BLaER1 treated with 17β-estradiol and CSF1 and Interleukin-3, amounts not matched to agents 10 nM and 100 nM (cell line): ENCODE measurements around the gene IBA57.

ENCODE experiments used
- H3K27ac ChIP-seq, 11 experiments: shearing (Covaris generic); formaldehyde crosslinking; 2 replicates each; pipeline ENCODE4 v1.8.1; 2022
- H3K27me3 ChIP-seq, 11 experiments: shearing (Covaris generic); formaldehyde crosslinking; 2 replicates each; pipeline ENCODE4 v1.8.1; 2022
- H3K36me3 ChIP-seq, 11 experiments: shearing (Covaris generic); formaldehyde crosslinking; 2 replicates each; pipeline ENCODE4 v1.8.1; 2022
- H3K4me1 ChIP-seq, 10 experiments: shearing (Covaris generic); formaldehyde crosslinking; 2 replicates each; pipeline ENCODE4 v1.8.1; 2022
- H3K4me2 ChIP-seq, 11 experiments: shearing (Covaris generic); formaldehyde crosslinking; 2 replicates each; pipeline ENCODE4 v1.8.1; 2022
- H3K4me3 ChIP-seq, 10 experiments: shearing (Covaris generic); formaldehyde crosslinking; 2 replicates each; pipeline ENCODE4 v1.8.1; 2022
- H3K9ac ChIP-seq, 11 experiments: shearing (Covaris generic); formaldehyde crosslinking; 2 replicates each; pipeline ENCODE4 v1.8.1; 2022
- H3K9me3 ChIP-seq, 11 experiments: shearing (Covaris generic); formaldehyde crosslinking; replicated peaks in 1 of 11; 2 replicates each; pipeline ENCODE4 v1.8.1; 2022
- H4K20me1 ChIP-seq, 11 experiments: shearing (Covaris generic); formaldehyde crosslinking; 2 replicates each; pipeline ENCODE4 v1.8.1; 2022
- Cebpa-rat ChIP-seq, 11 experiments: shearing (Covaris generic); IDR thresholded peaks; 2 replicates each; pipeline ENCODE4 v1.8.1; 2022

IBA57 gene

DNA sequence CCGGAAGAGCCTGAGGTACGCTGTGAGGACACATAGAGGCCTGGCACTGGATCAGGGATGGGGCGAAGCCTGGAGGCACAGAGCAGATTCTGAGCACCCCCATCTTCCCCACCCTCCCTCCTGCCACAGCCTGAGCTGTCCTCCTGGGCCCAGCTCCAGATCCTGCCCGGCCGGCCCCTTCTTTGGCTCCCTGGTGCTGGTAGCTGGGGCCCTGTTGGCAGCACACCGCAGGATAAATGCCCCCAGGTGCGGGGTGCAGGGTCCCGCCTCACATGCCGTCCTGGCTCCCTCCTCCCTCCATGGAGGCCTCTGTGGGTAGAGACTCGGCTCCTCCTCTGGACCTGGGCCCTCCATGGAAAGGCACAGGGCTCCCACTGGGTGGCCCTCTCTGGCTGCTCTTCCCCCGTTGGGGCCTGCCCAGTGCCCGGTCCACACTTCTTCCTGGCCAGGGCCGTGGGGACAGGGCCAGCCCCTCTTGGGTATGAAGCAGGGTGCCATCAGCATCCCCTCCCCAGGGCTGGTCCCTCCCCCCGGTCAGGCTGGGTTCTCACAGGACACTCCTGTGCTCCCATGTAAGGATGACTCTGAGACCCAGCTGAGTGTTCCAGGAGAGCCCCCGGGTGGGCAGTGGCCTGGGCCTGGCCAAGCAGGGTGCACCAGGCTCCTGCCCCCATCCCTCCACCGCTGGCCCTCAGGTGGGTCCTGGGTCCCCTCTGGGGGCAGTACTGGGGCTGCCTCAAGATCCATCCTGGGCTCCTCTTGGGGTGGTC is 41.2 kb downstream of the IBA57 start:
- peaks cover 0 to 20% (median 0%) of the 10 kb centered on the region in 11 experiments; a peak in 5 of 22 replicates for H4K20me1 ChIP-seq
- H3K4me1 ChIP-seq = peaks cover 0 to 8% (median 0%) of the 10 kb centered on the region in 10 experiments; a peak in 4 of 20 replicates
- no peaks in the 10 kb centered on the region for H3K36me3 ChIP-seq
- no peak overlapping the region for H3K4me2 ChIP-seq
- H3K27ac ChIP-seq = no peak overlapping the region
- H3K9ac ChIP-seq = no peak overlapping the region
- no peaks in the 10 kb centered on the region for H3K27me3 ChIP-seq
- TF ChIP-seq Cebpa-rat (IDR thresholded peaks at IDR 0.05) = no peak
- H3K4me3 ChIP-seq = no peak overlapping the region
- H3K9me3 ChIP-seq = no peaks in the 10 kb centered on the region

DNA sequence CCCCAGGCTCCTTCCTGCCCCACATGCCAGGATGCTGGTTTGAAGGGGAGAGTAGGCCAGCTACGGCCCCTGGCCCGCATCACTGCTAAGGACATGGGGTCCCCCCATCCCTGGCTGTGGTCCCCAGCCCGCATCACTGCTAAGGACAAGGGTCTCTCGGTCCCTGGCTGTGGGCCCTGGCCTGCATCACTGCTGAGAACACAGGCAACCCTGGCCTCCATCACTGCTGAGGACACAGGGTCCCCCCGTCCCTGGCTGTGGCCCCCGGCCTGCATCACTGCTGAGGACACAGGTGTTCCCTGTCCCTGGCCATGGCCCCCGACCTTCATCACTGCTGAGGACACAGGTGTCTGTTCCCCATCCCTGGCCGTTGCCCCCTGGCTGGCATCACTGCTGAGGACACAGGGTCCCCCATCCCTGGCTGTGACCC is 41.8 kb downstream of the IBA57 start:
- no peaks in the 10 kb centered on the region for H3K27me3 ChIP-seq
- TF ChIP-seq Cebpa-rat (IDR thresholded peaks at IDR 0.05) = no peak
- H3K9me3 ChIP-seq = no peaks in the 10 kb centered on the region
- no peak overlapping the region for H3K4me2 ChIP-seq
- no peak overlapping the region for H3K9ac ChIP-seq
- no peak overlapping the region for H3K4me3 ChIP-seq
- H3K27ac ChIP-seq = no peak overlapping the region
- H3K36me3 ChIP-seq = no peaks in the 10 kb centered on the region
- H3K4me1 ChIP-seq = peaks cover 0 to 8% (median under 1%) of the 10 kb centered on the region in 10 experiments; a peak in 7 of 20 replicates
- peaks cover 0 to 26% (median 0%) of the 10 kb centered on the region in 11 experiments; a peak in 5 of 22 replicates for H4K20me1 ChIP-seq

DNA sequence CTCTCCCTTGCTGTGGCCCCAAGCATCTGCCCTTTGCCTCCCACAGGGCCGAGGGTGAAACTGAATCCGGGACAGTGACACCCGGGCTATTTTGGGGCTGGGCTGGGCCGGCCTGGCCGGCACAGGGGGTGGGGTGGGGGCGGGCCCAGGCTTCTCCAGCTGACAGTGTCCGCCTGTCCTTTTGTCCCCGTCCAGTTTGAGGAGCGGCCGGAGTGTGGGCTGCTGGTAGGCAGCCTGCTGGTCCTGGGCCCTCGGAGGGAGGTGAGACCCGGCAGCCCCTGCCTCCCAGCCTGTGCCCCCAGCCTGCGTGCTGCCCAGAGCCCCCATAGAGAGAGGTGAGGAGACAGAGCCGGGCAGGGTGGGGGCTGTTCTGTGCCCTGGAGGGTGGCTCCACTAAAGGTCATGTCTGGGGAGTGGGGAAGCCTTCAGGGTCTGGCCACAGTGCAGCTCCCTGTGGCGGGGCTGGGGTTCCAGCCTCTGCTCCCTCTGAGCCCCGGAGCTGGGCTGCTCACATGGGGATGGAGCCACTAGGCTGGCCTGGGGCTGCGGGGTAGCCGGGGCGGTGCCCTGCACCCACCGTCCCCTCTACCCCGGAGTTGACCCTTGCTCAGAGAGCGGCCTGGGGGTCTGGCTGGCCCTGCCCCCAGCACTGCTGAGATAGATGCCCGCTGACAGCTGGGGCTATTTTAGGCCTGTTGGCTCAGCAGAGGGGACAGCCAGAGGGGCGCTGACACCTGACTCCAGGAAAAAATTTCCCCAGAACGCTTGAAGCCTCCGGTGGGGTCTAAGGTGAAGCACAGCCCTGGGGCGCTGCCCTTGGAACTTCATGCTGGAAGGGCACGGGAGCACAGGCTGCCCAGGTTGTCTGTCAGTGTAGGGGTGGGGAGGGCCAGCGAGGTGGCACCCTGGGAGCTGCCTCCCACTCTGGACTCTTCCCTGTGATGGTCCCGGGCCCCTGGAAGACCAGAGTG is 42.5 kb downstream of the IBA57 start, which contains the start of gene OBSCN:
Gene OBSCN (plus strand): TSS at position 194 of the 971 bp plus-strand sequence. CDS start 3,740 bp downstream, outside the sequence.
- peaks cover 0 to 27% (median 0%) of the 10 kb centered on the region in 11 experiments; a peak in 5 of 22 replicates for H4K20me1 ChIP-seq
- TF ChIP-seq Cebpa-rat (IDR thresholded peaks at IDR 0.05) = no peak
- no peaks in the 10 kb centered on the region for H3K36me3 ChIP-seq
- peaks cover 0 to 9% (median 2%) of the 10 kb centered on the region in 10 experiments; a peak in 7 of 20 replicates for H3K4me1 ChIP-seq
- no peak within 1 kb of the TSS for H3K4me2 ChIP-seq
- H3K27ac ChIP-seq = no peak within 1 kb of the TSS
- no peak within 1 kb of the TSS for H3K4me3 ChIP-seq
- H3K9me3 ChIP-seq = no peaks in the 10 kb centered on the region
- no peak within 1 kb of the TSS for H3K9ac ChIP-seq
- H3K27me3 ChIP-seq = no peaks in the 10 kb centered on the region

DNA sequence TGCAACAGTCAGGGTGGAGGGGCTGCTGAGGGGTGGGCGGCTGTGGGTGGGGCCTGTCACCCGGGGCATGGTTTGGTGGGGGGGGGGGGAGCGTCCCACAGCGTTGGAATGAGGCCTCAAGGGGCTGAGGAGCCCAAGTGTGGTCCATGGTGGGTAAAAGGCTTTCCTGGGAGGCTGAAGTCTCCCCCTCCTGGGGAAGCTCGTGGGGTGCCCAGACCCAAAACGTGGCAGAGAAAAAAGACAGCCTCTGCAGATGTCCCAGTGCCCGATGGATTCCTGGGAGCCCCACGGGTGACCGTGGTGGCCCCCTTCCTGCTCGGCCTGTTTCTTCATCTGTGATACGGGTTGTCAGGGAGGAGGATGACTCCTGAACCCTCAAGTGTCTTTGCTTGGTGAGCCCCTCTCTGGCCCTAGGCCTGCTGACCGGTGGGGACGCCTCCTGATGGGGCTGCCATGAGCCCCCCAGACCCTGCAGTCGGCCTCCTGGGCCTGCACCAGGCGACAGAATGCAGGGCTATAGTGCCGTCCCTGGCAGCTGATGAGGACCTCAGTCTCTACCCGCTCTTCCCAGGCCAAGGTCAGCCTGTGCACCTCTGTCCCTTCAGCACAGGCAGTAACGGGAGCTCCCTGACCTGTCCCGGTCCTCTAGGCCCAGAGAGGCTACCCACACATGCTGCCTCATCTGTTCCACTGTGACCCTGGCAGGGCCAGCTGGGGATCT is 43.4 kb downstream of the IBA57 start:
- no peak overlapping the region for H3K4me3 ChIP-seq
- no peaks in the 10 kb centered on the region for H3K9me3 ChIP-seq
- no peak overlapping the region for H3K27ac ChIP-seq
- H3K4me2 ChIP-seq = no peak overlapping the region
- H3K36me3 ChIP-seq = no peaks in the 10 kb centered on the region
- peaks cover 1 to 11% (median 4%) of the 10 kb centered on the region in 10 experiments; a peak in 16 of 20 replicates for H3K4me1 ChIP-seq
- peaks cover 0 to 29% (median 1%) of the 10 kb centered on the region in 11 experiments; a peak in 11 of 22 replicates for H4K20me1 ChIP-seq
- H3K27me3 ChIP-seq = no peaks in the 10 kb centered on the region
- no peak overlapping the region for H3K9ac ChIP-seq
- no peak for TF ChIP-seq Cebpa-rat (IDR thresholded peaks at IDR 0.05)

DNA sequence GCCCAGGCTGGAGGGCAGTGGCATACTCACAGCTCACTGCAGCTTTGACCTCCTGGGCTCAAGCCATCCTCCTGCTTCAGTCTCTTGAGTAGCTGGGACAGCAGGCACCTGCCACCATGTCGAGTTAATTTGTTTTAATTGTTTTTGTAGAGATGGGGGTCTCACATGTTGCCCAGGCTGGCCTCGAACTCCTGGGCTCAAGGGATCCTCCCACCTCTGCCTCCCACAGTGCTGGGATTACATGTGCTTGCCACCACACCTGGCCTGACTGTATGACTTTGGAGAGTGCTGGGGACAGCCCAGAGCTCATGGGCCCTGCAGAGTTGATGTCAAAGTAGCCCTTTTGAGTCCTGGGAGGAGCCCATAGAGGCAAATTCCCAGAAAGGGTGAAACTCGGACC is 44.1 kb downstream of the IBA57 start:
- Histone ChIP-seq H3K9me3 (no peaks in the 10 kb centered on the region), H3K27ac (no peak overlapping the region), H3K36me3 (no peaks in the 10 kb centered on the region), H3K4me2 (no peak overlapping the region), H3K4me1 (peaks cover 5 to 18% (median 10%) of the 10 kb centered on the region in 10 experiments; a peak in 16 of 20 replicates), H3K4me3 (no peak overlapping the region), H3K9ac (no peak overlapping the region), H4K20me1 (peaks cover 0 to 35% (median 8%) of the 10 kb centered on the region in 11 experiments; a peak in 13 of 22 replicates), H3K27me3 (no peaks in the 10 kb centered on the region)
- no peak for TF ChIP-seq Cebpa-rat (IDR thresholded peaks at IDR 0.05)

DNA sequence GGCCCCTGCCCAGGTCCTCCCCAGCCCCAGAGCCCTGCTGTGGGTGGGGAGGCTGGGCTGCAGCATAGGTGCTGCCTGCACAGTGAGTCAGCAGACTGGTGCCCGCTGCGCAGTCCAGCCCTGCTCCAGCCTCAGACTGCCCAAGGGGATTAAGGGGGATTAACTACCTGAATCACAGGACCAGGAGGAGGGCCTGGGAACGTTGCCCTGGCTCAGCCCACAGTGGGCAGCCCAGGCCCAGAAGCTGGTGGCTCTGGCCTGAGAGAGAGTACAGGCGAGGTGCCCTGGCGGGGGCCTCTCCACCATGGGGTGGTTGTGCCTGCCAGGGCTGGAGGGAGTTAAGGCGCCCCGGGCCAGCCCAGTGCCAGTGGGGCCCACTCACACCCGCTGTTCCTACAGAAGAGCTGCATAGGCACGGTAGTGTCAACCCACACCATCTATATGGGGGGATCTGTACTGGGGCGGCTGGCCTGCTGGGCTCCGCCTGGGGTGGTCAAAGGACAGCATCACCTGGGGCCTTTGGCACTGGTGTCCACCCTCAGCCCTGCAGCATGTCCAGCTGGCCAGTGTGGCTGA is 44.6 kb downstream of the IBA57 start:
- H3K4me1 ChIP-seq = peaks cover 5 to 23% (median 14%) of the 10 kb centered on the region in 10 experiments; a peak in 16 of 20 replicates
- peaks cover 0 to 41% (median 8%) of the 10 kb centered on the region in 11 experiments; a peak in 13 of 22 replicates for H4K20me1 ChIP-seq
- no peak overlapping the region for H3K4me3 ChIP-seq
- no peak overlapping the region for H3K9ac ChIP-seq
- H3K27ac ChIP-seq = no peak overlapping the region
- no peaks in the 10 kb centered on the region for H3K27me3 ChIP-seq
- no peak for TF ChIP-seq Cebpa-rat (IDR thresholded peaks at IDR 0.05)
- no peak overlapping the region for H3K4me2 ChIP-seq
- H3K36me3 ChIP-seq = peaks cover 0 to 5% (median 0%) of the 10 kb centered on the region in 11 experiments; a peak in 4 of 22 replicates
- no peaks in the 10 kb centered on the region for H3K9me3 ChIP-seq

DNA sequence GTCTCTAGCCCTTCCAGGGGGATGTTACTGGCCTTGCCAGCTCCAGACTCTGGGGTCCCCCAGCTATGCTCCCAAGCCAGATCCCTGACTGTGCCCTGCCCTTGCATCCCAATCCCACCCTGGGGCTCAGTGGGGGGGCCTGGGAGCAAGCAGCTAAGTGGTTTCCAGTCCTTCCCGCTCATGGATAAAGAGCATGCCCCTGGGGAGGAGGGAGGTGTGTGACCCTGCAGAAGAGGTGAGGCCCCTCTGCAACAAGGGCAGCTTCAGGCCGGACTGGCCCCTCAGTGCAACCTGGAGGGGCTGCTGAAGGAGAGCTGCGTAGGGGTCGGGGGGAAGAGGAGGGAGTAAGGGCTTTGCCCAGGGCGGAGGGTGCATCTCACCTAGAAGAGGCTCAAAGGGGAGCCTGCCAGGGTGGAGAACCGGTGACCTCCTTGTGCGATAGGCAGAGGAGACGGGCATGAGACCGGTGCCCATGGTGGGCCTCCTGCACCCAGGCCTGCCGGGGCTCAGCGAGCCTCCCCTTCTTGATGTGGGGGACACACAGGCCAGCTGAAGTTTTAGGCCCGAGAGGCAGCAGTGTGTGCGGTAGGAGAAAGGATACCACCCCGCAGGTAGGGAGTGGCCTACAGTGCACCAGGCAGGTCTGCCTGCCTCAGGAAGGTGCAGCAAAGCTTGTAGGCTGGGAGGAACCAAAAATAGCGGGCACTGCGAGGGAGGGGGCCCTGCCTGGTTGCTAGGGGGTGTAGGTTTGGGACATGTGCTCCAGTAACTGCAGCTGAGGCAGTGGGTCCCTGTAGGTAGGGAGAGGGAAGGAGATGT is 45.3 kb downstream of the IBA57 start:
- peaks cover 0 to 12% (median 0%) of the 10 kb centered on the region in 11 experiments; a peak in 5 of 22 replicates for H3K36me3 ChIP-seq
- no peak for TF ChIP-seq Cebpa-rat (IDR thresholded peaks at IDR 0.05)
- H3K9me3 ChIP-seq = no peaks in the 10 kb centered on the region
- H3K27ac ChIP-seq = no peak overlapping the region
- H3K4me1 ChIP-seq = peaks cover 5 to 25% (median 11%) of the 10 kb centered on the region in 10 experiments; a peak in 16 of 20 replicates
- peaks cover 0 to 48% (median 8%) of the 10 kb centered on the region in 11 experiments; a peak in 13 of 22 replicates for H4K20me1 ChIP-seq
- no peak overlapping the region for H3K4me3 ChIP-seq
- H3K27me3 ChIP-seq = no peaks in the 10 kb centered on the region
- no peak overlapping the region for H3K9ac ChIP-seq
- no peak overlapping the region for H3K4me2 ChIP-seq
